Activated naive CD4-positive, alpha-beta T cell treated with anti-CD3 and anti-CD28 coated beads, Interleukin-2, amount 50 U/mL, for 72 hours (primary cell): ENCODE results near the gene CXXC5. TPM values are rescaled to one million over a fixed set of nuclear protein-coding genes. Genes with fewer than 3 reads are reported as not detected.

ENCODE experiments used
- ATAC-seq, 2 donors: fragments of 150-1000 bp; cut with Tn5 transposase; 2 replicates each; pipeline ENCODE4 v1.10.0; 2021; ENCODE audit warnings: mild to moderate bottlenecking in 2 of 2, moderate library complexity in 2 of 2
- DNase-seq, 2 donors: peaks; one replicate each; pipeline ENCODE4 v3.0.0; 2021 to 2022; ENCODE audit warnings: low spot score in 2 of 2
- H3K27ac Mint-ChIP-seq, 2 donors: one replicate each; pipeline ENCODE4 v1.8.0; 2022; ENCODE audit warnings: mild to moderate bottlenecking in 2 of 2, mixed read lengths in 2 of 2
- H3K36me3 Mint-ChIP-seq, 2 donors: one replicate each; pipeline ENCODE4 v1.8.0; 2022; ENCODE audit warnings: mixed read lengths in 2 of 2
- H3K9me3 Mint-ChIP-seq, 2 donors: one replicate each; pipeline ENCODE4 v1.8.0; 2022; ENCODE audit warnings: mixed read lengths in 2 of 2
- total RNA-seq, 2 donors: library from RNA; stranded (reverse); gene quantifications; one replicate each; pipeline ENCODE4 v1.2.3, GENCODE V29; 2022

CXXC5 gene
- total RNA-seq, 2 donors from 2014 or later = 1.8 to 3.5 TPM

DNA sequence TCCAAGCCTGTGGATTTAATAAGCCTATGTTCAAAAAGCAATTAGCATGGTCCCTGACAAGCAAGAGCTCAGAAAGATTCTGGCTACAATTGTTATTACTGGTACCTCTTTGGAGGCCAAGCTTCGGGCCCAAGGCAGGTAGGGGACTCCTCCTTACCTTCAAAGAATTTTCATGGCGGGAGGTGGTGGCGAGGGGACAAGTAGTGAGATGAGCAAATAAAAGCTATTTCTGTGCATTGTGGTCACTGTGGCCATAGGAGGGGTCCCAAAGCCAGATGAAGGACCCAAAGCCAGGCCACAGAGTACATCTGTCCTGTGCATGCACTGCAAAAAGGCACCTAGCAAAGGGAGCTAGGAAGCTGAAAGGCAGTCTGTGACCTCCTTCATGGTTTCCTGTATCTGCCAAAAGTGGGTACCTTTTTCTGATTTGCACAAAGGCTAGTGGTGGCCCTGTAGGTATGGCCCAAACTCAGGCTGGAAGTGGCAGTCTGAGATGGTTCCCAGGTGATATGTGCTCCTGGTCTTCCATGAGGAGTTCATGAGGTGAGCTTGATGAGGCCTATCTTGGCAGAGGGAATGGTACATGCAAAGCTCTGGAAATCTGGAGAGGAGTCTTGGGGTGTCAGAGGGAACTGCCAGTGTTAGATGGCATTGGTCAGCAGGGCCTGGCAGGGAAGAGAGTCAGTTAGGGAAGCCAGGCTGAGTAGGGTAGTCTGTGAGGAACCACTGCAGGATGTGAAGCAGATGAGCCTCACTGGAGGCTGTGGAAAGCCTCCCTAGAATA, 3.3 kb upstream of the CXXC5 start:
- Mint-ChIP-seq H3K36me3 (no peaks in the 10 kb centered on the region), H3K27ac (no peak overlapping the region), H3K9me3 (no peaks in the 10 kb centered on the region)
- ATAC-seq (no peak), DNase-seq (no peak)

DNA sequence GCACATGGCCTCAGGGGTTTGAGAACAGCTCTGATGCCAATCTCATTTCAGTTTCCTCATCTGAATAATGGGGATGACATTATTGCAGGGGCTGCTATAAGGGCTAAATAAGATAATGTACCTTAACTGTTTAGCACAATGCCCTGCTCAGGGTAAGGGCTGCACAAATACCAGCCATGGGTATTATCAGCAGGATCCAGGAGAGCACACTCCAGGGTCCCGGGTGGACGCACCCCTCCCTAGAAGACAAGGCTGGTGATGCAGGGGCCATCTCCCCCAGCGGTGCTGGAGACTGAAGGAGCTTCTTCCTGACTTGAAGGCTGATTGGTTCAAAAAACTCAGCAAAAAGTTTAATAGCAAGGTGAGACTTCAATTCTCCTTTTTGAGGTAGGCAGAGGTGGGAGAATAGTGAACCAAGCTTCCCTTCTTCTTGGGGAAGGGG, 2.7 kb upstream of the CXXC5 start:
- H3K36me3 Mint-ChIP-seq = no peaks in the 10 kb centered on the region
- H3K27ac Mint-ChIP-seq = no peak overlapping the region
- DNase-seq (no peak), ATAC-seq (no peak)
- no peaks in the 10 kb centered on the region for H3K9me3 Mint-ChIP-seq

DNA sequence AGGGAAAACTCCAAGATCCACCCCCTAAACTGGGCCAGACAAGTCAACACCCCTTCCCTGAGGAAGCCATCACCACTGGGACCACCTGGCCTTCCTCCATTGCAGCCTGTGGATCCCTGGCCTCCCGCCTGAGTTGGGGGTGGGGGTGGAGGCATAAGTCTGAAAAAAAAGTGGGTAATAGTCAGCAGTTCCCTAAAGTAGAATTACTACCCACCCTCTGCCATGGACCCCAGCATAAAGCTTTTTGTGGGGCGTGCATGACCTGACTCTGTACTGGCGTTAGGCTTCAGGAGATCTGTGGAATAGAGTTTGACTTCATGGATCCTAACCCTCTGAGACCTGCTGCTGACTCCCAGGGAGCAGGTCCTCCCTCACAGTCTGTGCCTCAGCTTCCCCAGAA, 2.0 kb upstream of the CXXC5 start:
- Mint-ChIP-seq H3K36me3 (no peaks in the 10 kb centered on the region), H3K9me3 (no peaks in the 10 kb centered on the region), H3K27ac (peak overlapping the region in 1 of 2 donors; percentile 37)
- no peak for ATAC-seq
- DNase-seq = no peak

DNA sequence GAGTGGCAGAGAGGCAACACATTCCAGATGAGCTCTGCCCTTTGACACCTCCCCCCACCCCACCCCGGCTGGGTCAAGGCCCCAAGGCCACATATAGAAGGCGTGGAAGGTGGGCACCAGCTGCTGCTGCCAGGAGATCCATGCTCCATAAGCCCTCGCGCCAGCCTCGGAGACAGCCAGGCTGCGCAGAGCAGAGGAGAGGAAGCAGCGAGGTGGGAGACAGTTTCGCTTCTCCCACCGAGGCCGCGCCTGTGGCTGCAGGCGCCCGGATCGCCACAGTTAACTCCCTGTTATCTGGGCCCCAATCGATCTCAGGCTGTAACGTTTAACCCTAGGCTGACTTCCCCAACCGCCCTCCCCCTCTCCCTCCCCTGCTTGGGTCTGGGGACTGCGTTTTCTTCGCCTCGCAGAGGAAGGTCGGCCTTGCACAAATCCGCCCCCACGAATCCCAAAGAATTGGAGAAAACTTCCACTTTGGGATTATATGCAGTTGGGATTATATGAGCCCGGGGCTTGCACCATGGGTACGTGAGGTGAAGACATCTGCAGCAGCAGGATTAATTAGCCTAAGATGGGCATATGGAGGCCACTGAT, 1.1 kb upstream of the CXXC5 start:
- Mint-ChIP-seq H3K9me3 (no peaks in the 10 kb centered on the region), H3K27ac (no peak overlapping the region), H3K36me3 (no peaks in the 10 kb centered on the region)
- ATAC-seq (no peak), DNase-seq (no peak)

DNA sequence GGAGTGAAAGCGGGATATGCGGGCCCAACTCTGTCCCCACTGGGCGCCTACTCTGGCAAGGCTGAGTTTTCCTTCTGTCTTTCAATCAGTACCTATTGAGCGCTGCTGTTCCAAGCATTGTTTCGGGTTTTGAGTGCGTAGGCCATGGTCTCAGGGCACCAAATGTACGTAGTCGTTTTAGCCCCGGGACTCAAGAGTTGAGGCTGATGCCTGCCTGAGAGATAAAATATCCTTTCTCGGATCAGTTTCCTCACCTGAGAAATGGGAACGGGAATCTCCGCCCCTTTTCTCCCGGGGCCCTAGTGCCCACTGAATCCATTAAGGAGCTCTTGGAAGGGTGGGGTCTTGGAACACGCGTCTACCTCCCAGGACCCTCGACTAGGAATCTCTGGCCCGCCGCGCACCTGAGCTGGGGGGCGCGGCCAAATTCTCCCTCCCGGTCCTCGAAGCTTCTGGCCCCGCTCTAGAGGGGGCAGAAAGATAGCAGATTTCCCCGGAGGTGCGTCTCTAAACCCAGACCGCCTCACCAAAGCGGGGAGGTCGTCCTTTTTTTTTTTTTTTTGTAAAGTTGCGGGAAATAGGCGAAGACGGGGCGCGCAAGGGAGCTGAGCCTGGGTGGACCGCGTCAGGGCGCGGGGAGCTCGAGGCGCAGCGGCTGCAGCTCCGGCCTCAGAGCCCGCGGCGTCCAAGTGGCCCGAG, 494 bp upstream of the CXXC5 start:
- ATAC-seq (no peak), DNase-seq (no peak)
- Mint-ChIP-seq H3K36me3 (no peaks in the 10 kb centered on the region), H3K9me3 (no peaks in the 10 kb centered on the region), H3K27ac (no peak overlapping the region)

DNA sequence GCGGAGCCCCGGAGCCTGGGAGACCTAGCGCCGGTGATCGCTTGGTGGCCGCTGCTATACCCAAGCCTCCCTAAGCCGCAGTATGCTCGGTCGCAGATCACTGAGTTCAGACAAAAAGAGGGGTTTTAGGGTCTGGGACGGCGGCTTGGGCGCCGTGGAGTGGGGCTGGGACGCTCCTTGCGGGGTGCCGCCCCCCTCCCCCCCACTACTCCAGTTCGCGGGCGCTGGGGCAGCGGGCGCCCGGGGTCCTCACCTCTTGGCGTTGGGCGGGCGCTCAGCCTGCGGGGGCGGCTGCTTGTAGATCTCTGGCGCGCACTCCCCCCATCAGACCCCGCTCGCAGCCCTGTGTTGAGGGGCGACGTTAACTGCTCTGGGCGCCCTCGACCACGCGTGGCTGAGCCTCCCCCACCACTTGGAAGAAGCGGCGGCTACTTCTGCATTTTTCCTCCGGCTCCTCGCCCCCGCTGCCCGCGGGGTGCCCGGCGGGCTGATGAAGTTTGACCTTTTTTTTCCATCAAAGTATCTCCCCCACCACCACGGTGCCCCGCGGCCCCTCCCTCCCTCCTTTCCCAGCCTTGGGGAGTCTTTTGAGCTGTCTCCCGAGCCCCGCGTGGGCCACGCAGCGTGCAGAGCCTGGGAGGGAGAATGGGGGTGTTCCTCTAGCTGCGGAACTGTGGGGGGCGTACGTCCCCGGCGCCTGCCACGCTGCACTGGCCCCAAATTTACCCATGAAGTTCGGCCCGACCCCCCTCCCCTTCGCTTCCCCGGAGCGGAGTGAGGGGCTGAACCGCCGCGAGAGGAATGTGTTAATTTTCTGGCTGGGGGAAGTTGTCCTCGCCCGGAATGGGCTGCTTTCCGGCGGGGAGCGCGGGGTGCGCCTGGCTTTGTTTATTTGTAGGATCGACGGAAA, 1.2 kb downstream of the CXXC5 start:
- ATAC-seq (peak in 1 of 2 donors; percentile 21), DNase-seq (no peak)
- H3K36me3 Mint-ChIP-seq = no peaks in the 10 kb centered on the region
- H3K9me3 Mint-ChIP-seq = no peaks in the 10 kb centered on the region
- H3K27ac Mint-ChIP-seq = no peak overlapping the region

DNA sequence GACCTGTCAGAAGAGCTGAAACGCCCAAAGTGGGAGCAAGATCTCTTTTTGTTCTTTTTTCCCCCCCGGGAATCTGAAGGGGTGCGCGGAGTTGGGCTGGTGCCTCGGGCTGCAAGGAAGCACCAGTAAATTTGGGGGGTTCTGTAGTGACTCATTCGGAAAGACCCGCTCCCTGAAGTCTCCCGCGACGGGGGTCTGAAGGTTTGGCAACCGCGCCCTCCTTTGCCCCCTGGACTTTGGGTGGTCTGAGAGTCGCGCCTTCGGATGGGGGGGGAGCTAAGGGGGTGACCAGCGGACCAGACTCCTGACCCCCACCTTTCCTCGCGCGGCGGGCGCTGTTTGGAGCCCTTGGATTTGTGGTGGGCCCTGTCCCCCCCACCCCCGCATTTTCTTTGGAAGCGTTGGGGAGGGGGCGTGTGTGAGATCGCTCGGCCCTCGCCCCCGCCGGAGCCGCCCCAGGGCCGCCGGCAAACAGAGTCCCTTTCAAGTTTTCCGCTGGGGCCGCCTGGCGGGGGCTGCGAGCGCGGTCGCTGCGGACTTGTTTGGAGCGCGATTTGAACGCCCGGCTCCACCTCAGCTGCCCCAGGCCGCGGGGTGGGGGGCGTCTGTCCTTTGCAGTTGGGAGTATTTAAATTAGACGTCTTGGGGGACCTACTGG, 2.0 kb downstream of the CXXC5 start:
- Mint-ChIP-seq H3K9me3 (no peaks in the 10 kb centered on the region), H3K36me3 (no peaks in the 10 kb centered on the region), H3K27ac (no peak overlapping the region)
- ATAC-seq = no peak
- no peak for DNase-seq

DNA sequence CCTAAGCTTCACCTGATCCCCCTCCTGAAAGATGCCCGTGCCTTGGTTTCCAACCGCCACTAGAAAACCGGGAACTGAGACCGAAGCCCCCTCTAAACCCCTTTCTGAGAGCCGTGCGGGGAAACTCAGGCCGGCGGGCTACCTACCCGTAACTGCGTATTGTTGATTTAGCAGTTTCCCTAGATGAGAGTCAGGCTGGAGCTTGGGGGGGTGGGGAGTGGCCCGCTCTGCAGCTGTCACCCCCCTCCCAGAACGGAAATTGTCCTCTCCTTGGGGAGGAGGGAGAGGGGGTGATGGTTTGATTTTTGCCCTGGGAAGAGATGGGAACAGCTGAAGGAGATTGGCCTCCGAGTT, 2.5 kb downstream of the CXXC5 start:
- Mint-ChIP-seq H3K9me3 (no peaks in the 10 kb centered on the region), H3K27ac (no peak overlapping the region), H3K36me3 (no peaks in the 10 kb centered on the region)
- no peak for DNase-seq
- no peak for ATAC-seq

DNA sequence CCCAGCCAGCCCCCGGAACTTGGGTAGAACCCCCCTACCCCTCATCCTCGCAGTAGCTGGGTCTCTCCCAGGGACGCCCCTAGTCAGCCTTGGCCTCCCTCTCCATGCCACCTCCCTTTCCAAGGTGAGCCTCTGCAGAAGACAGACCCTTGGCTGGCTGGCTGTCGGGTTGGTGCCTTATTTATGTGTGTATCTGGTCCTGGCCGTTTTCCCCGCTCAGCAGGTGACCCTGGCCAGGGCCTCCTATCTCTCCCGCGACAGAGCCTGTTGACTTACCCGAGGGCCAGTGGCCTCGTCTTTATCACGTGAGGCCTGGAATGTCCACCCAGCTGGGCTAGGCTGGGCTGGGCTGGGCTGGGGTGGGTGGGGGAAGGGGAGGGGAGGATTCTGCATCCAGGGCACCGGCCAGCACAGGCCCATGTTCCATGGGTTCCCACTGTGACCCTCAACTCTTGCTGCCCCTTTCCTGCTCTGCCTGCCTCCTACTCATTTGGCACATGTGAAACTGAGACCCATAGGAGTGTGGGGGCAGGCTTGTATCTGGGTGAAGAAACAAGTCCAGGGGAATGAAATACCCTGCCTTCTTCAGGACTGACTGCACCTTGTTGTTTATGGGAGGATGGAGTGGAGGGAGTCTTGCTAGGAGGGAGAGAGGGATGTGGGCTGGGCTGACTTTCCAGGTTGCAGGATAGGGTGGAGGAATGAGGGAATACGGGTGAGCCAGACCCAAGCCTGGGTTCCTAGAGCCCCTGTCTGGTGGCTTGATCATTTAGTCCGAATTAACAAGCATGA, 3.1 kb downstream of the CXXC5 start:
- DNase-seq = no peak
- Mint-ChIP-seq H3K36me3 (no peaks in the 10 kb centered on the region), H3K27ac (no peak overlapping the region), H3K9me3 (no peaks in the 10 kb centered on the region)
- no peak for ATAC-seq

DNA sequence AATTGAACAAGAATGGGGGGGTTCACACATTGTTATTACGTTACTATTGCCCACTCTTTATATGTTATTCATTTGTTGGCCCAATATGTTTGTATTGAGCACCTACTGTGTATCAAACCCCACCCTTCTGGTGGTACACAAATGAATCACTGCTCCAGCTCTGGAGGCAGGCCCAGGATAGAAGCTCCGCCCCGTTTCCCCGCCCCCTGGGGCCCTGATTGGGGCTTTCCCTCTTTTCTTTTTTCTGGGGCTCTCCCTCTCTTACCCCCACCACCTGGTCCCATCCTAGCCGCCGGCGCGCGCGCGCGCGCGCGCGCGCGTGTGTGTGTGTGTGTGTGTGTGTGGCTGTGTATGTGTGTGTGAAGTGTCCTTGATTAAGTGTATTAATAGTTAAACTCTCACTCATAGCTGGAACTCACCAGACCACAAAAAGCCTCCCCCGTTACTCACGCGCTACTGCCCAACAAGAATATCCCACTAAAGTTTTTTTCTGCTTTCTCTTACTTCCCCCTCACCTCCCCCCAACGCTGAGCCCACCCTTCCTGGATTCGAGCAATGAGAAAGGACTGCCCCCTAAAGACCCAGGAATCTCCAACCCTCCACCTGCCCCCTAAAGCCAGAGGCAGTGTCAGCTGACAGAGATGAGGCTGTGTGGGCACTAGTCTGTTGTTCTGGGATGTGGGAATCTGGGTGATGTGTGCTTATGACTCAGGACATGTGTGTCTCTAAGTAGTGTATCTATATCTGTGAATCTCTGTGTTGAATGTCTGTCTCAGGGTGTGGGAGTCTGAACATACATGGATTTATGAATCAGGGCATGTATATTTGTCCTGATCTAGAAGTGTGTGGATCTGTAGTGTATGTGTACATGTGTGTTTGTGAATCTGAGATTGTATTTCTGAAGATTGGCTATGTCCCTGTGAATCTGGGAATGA, 4.0 kb downstream of the CXXC5 start:
- Mint-ChIP-seq H3K9me3 (no peaks in the 10 kb centered on the region), H3K36me3 (no peaks in the 10 kb centered on the region), H3K27ac (no peak overlapping the region)
- peak; percentile 44 to 45 for ATAC-seq
- peak in 1 of 2 donors; percentile 63 for DNase-seq

DNA sequence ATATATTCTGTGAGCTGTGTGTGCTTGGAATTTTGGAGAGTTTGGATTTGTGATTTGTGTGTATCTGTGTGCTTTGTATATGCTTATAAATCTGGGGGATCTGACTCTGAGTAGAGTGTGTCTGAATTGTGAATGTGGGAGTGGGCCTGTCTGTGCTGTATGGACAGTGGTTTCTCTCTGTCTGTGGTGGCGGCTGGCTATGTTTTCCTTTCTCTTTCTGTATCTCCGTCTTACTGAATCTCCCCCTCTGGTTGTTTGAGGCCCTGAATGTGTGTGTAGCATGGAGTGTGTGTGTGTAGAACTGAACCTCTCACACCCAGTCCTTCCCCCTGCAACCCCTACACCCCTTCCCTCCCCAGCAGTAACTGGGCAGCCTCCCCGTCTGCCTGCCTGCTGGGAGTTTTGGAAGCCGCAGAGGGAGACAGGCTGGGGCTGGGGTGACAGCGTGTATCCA, 4.7 kb downstream of the CXXC5 start:
- H3K27ac Mint-ChIP-seq = no peak overlapping the region
- no peak for DNase-seq
- no peaks in the 10 kb centered on the region for H3K9me3 Mint-ChIP-seq
- ATAC-seq = no peak
- H3K36me3 Mint-ChIP-seq = no peaks in the 10 kb centered on the region

DNA sequence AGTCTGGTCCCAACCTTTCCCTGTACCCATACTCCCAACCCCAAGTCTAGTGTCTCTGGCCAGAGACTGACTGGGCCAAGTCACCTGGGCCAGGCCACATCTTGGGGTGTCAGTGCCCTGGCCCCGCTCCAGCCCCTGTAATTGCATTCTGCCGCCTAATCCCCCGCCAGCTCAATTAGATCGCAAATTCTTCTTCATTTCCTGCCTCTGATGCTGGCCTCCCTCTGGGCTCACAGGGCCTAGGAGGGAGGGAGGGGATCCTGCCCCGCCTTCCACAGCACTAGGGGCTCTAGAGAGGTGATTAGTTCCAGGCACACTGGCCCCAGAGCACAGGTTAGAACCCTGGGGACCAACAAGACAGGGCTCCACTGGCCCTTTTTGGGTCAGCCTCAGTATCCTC, 5.5 kb downstream of the CXXC5 start:
- DNase-seq (no peak), ATAC-seq (no peak)
- Mint-ChIP-seq H3K36me3 (no peaks in the 10 kb centered on the region), H3K9me3 (no peaks in the 10 kb centered on the region), H3K27ac (no peak overlapping the region)

DNA sequence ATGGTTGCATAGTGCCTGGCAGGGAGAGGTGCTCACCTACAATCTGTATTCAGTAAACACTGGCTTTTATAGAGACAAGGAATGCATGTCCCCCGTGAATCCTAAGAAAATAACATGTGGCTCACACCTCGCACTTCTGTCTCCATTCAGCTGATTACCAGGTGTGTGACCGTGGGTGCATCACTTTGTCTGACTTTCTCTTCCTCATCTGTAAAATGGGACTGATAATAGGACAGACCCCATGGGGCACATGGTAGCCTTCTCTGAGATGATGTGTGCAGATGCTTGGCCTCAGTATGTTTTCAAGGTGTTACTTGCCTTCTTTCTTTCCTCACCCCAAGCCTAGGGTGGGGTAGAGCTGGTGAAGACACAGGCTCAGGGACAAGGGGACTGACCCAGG, 6.3 kb downstream of the CXXC5 start:
- no peak for DNase-seq

DNA sequence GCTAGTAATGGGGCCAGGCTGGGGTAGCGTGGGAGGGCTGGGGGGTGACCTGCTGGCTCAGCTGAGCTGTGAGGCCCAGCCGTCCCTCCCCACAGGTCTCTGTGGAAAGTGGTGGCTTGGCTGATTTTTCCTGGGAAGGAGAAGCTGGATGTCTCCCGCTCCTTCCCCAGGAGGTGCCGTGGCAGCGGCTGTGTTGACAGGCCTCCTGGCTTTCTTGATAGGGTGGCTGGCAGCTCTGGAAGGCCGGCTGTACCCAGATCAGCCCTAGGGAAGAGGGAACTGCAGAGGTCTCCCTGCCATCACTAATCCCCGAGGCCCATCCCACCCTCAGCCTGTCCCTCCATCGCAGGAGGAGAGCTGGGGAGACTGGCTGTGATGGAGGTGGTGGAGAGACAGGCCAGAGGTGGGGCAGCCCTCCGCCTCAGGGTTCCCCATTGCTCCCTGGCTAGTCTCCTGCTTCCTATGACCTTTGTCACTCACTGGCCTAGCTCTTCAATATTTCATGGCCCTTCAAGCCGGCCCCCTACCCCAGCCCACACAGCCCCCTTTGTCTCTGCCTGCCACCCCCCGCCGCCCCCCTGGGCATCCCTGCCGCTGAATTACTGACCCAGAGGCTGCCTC, 6.8 kb downstream of the CXXC5 start:
- Mint-ChIP-seq H3K9me3 (no peaks in the 10 kb centered on the region), H3K36me3 (no peaks in the 10 kb centered on the region), H3K27ac (no peak overlapping the region)
- DNase-seq (no peak), ATAC-seq (no peak)

More for the DNA sequence above, 6.3 kb downstream of the CXXC5 start:
- no peak overlapping the region for H3K27ac Mint-ChIP-seq
- no peaks in the 10 kb centered on the region for H3K36me3 Mint-ChIP-seq
- no peak for ATAC-seq
- H3K9me3 Mint-ChIP-seq = no peaks in the 10 kb centered on the region
